Kidney epithelial cell (primary cell): Measurements from ENCODE around the gene FAM117A. TPM values are rescaled to one million over a fixed set of nuclear protein-coding genes. Genes with fewer than 3 reads are reported as not detected.
A peak's percentile ranks its signal among the peaks of the same experiment; 100 is the strongest.

Source experiments
- DNase-seq: peaks from one replicate; pipeline ENCODE4 v3.0.0-alpha.2; 2010; ENCODE audit warnings: low read depth
- H3K27me3 ChIP-seq: 2 replicates; pipeline ENCODE4 v1.6.0; 2011; ENCODE audit warnings: low read length; ENCODE audit not compliant: control insufficient read depth, insufficient read depth
- H3K36me3 ChIP-seq: 2 replicates; pipeline ENCODE4 v1.5.1; 2011; ENCODE audit warnings: low read length; ENCODE audit not compliant: control insufficient read depth, insufficient read depth
- H3K4me3 ChIP-seq: 2 replicates; pipeline ENCODE4 v1.5.1; 2011; ENCODE audit warnings: low read depth, mild to moderate bottlenecking, control low read depth, low read length
- CTCF ChIP-seq: IDR thresholded peaks from 2 replicates; pipeline ENCODE4 v1.5.1; 2011; ENCODE audit warnings: mild to moderate bottlenecking, moderate library complexity, low read length, control low read depth, inconsistent platforms; ENCODE audit not compliant: insufficient read depth, poor library complexity, severe bottlenecking
- total RNA-seq: library from RNA; depleted of rRNA; stranded (reverse); fragments of >200 nt; gene quantifications from 2 replicates; pipeline ENCODE4 v1.2.3, GENCODE V29; 2015

Gene FAM117A
- total RNA-seq, 1 donor from 2014 or later, result 10.5 TPM

- no peaks in the 10 kb centered on the region for H3K27me3 ChIP-seq
- no peaks in the 10 kb centered on the region for H3K36me3 ChIP-seq
- no peak overlapping the region for H3K4me3 ChIP-seq
- TF ChIP-seq CTCF, result no peak
- no peak for DNase-seq
These were observed 19.9 kb upstream of the FAM117A start for GRCh38 chr17:49783791-49784190.

GRCh38 chr17:49783071-49783715, 19.3 kb upstream of the FAM117A start:
- DNase-seq, result no peak
- no peak for TF ChIP-seq CTCF
- Histone ChIP-seq H3K27me3 (no peaks in the 10 kb centered on the region), H3K4me3 (no peak overlapping the region), H3K36me3 (no peaks in the 10 kb centered on the region)

GRCh38 chr17:49779739-49780231, 15.9 kb upstream of the FAM117A start:
- no peaks in the 10 kb centered on the region for H3K36me3 ChIP-seq
- TF ChIP-seq CTCF, result peak; percentile 68
- no peak overlapping the region for H3K4me3 ChIP-seq
- H3K27me3 ChIP-seq, result no peaks in the 10 kb centered on the region
- peak; percentile 18 for DNase-seq

- Histone ChIP-seq H3K27me3 (no peaks in the 10 kb centered on the region), H3K36me3 (no peaks in the 10 kb centered on the region), H3K4me3 (no peak overlapping the region)
- no peak for TF ChIP-seq CTCF
- DNase-seq, result no peak
These were observed 15.3 kb upstream of the FAM117A start for GRCh38 chr17:49779156-49779738.

GRCh38 chr17:49777563-49777962, 13.6 kb upstream of the FAM117A start:
- DNase-seq, result no peak
- no peak for TF ChIP-seq CTCF
- Histone ChIP-seq H3K27me3 (no peaks in the 10 kb centered on the region), H3K36me3 (no peaks in the 10 kb centered on the region), H3K4me3 (no peak overlapping the region)
